Measurements from ENCODE around the gene PRKAB2.
"Not testable (repeated sequence)": the region's sequence is repeated elsewhere in the genome, so short reads cannot be mapped to it uniquely, and the experiment has no call there.

Gene PRKAB2

DNA sequence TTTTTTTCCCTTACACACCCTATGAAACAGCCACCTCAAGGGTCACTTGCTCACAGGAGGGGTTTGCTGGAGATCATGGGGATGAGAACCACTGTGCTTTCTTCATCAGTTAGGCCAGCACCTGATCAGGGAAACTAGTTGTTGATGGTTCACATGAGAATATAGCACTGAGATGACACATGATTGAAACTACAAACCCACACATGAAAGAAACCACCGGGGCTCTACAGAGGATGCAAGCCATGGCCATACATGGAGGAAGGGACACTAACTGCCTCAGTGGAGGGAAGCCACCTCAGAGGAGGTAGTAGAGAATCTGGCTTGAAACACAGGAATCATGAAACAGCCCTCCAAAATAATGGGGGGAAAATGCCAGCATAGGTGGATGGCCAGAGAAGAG is 63.2 kb downstream of the PRKAB2 start:
- DNase-seq = no peak

DNA sequence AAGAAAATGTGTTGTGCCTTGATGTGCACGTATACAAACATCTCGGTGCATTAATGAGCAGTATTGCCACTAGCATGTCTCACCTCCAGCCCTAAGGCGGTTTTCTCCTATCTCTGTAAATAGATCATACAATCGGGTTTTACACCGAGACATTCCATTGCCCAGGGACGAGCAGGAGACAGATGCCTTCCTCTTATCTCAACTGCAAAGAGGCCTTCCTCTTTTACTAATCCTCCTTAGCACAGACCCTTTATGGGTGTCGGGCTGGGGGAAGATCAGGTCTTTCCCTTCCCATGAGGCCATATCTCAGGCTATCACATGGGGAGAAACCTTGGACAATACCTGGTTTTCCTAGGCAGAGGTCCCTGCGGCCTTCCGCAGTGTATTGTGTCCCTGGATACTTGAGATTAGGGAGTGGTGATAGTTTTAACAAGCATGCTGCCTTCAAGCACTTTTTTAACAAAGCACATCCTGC is 65.8 kb downstream of the PRKAB2 start:
- not testable (repeated sequence) for DNase-seq

DNA sequence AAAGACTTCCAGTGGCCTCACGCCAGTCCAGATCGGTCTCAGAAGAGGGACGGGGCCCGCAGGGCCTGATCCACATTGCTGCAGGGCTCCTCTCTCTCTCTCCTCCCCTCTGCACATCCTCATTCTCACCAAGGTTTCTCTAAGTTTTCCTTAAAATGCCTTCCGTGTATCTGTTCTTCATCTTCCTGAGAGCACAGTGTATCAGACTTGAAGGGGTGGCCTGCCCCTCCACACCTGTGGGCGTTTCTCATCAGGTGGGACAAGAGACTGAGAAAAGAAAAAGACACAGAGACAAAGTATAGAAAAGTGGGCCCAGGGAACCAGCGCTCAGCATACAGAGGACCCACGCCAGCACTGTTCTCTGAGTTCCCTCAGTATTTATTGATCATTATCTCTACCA is 66.4 kb downstream of the PRKAB2 start:
- no peak for DNase-seq
